ENCODE measurements around the gene TSPAN8. TPM values are rescaled to one million over a fixed set of nuclear protein-coding genes. Genes with fewer than 3 reads are reported as not detected.
A peak's percentile ranks its signal among the peaks of the same experiment; 100 is the strongest.

The TSPAN8 gene
- total RNA-seq (ENCODE audit: low replicate concordance): not detected in 2 replicates

DNA sequence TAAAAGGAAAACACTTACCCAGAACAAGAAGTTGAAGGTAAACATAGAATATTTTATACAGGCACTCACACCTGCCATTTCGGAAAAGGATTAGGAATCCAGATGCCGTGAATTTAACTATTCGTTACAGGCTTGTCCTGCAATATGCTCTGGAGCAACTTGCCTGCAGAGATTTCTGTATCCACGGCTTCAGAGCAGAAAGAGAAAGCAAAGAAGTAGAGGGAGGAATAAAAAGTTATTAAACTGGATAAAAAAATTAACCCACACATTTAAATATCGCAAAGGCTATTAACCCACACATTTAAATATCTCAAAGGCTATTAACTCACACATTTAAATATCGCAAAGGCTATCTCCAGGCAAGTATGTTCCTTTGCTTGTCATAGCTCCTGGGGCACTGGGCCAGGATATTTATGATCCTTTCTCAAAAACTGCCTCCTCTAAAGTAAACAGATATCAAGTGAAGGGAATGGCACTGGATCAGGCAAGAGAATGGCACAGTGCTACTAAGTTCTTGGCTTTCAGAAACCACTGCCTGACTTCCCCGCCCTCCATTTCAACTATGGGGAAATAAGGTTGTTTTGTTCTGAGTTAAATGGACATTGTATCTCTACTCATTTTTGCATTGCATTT is at the start of gene TSPAN8:
TSS of gene TSPAN8 (minus strand) at position 399 of the 633 bp plus-strand sequence. CDS start at position 78, 321 bp downstream.
- no peaks in the 10 kb centered on the region for H4K20me1 ChIP-seq (ENCODE audit: low read depth)
- TF ChIP-seq EZH2 (IDR thresholded peaks at IDR 0.05) (no peak), EZH2phosphoT487 (IDR thresholded peaks at IDR 0.05) (no peak), CTCF (IDR thresholded peaks at IDR 0.05) (no peak)
- H3K9me3 Mint-ChIP-seq: no peaks in the 10 kb centered on the region
- H3K4me3 ChIP-seq: no peak within 1 kb of the TSS
- no peaks in the 10 kb centered on the region for H3K4me1 Mint-ChIP-seq
- no peaks in the 10 kb centered on the region for H3K79me2 ChIP-seq (ENCODE audit: low read depth)
- no peak within 1 kb of the TSS for H3K4me3 Mint-ChIP-seq
- H3K4me1 ChIP-seq: peaks cover 8% of the 10 kb centered on the region
- DNase-seq (ENCODE audit: low spot score): no peak
- H2AFZ ChIP-seq (replicated peaks): peak within 1 kb of the TSS; percentile 15
- H3K4me2 ChIP-seq: no peak within 1 kb of the TSS
- no peak within 1 kb of the TSS for H3K27ac Mint-ChIP-seq
- H3K27ac ChIP-seq: no peak within 1 kb of the TSS
- H3K9me3 ChIP-seq (ENCODE audit: low read depth): no peaks in the 10 kb centered on the region
- H3K36me3 Mint-ChIP-seq: no peaks in the 10 kb centered on the region
- no peaks in the 10 kb centered on the region for H3F3A ChIP-seq (ENCODE audit: low read depth)
- H3K36me3 ChIP-seq: no peaks in the 10 kb centered on the region
- H3K9ac ChIP-seq: no peak within 1 kb of the TSS
- H3K27me3 Mint-ChIP-seq (ENCODE audit: insufficient read depth, low read depth): no peaks in the 10 kb centered on the region
- no peaks in the 10 kb centered on the region for H3K27me3 ChIP-seq

DNA sequence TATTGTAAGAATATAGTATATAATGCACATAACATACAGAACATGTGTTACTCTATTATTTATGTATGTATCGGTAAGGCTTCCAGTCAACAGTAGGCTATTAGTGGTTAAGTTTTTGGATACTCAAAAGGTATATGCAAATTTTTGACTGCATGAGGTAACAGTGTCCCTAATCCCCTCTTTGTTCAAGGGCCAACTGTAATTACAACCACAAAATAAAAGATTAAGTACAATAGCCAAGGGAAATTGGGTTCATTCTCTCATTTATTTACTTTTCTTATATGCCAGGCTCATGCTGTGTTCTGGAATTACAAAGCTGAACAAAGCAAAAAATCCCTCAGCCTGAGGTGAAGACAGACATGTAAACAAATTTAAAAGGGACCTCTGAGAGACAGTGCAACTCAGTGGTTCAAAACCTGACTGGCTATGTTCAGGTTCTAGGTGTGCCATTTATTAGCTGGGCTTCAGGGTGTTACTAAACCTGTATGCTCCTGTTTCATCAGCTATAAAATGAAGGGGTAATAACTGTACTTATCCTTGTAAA is 43.4 kb upstream of the TSPAN8 start:
- Histone ChIP-seq H3K27ac (no peak overlapping the region), H3K4me1 (peaks cover 35% of the 10 kb centered on the region), H3K9ac (no peak overlapping the region), H3K36me3 (no peaks in the 10 kb centered on the region), H3K27me3 (no peaks in the 10 kb centered on the region), H3K79me2 (ENCODE audit: low read depth) (no peaks in the 10 kb centered on the region), H4K20me1 (ENCODE audit: low read depth) (no peaks in the 10 kb centered on the region), H3K9me3 (ENCODE audit: low read depth) (peaks cover 16% of the 10 kb centered on the region), H3F3A (ENCODE audit: low read depth) (peaks cover 15% of the 10 kb centered on the region), H3K4me2 (peak overlapping the region; percentile 45), H2AFZ (replicated peaks) (no peak overlapping the region), H3K4me3 (no peak overlapping the region)
- no peak overlapping the region for H3K27ac Mint-ChIP-seq
- no peaks in the 10 kb centered on the region for H3K36me3 Mint-ChIP-seq
- no peak overlapping the region for H3K4me3 Mint-ChIP-seq
- peaks cover 3% of the 10 kb centered on the region for H3K4me1 Mint-ChIP-seq
- peaks cover 7% of the 10 kb centered on the region for H3K9me3 Mint-ChIP-seq
- H3K27me3 Mint-ChIP-seq (ENCODE audit: insufficient read depth, low read depth): no peaks in the 10 kb centered on the region
- TF ChIP-seq EZH2phosphoT487 (IDR thresholded peaks at IDR 0.05): peak; percentile 41
- no peak for TF ChIP-seq CTCF (IDR thresholded peaks at IDR 0.05)
- peak; percentile 56 for DNase-seq (ENCODE audit: low spot score)

DNA sequence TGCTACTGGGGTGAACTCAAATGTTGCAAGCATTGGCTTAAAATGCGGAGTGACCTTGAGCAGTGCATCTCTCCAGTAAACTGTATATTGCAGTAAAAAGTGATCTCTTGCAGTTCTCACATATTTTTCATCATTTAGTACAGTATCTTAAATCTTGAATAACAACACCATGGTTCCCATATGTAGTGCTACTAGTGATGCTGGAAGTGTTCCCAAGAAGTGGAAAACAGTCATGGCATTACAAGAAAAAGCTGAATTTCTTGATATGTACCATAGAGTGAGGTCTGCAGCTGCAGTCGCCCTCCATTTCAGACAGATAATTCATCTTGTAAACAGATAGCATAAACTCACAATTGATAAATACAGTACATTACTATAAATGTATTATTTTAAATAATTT is 42.9 kb upstream of the TSPAN8 start:
- DNase-seq (ENCODE audit: low spot score): no peak
- H3K27ac ChIP-seq: no peak overlapping the region
- H3K9ac ChIP-seq: no peak overlapping the region
- no peaks in the 10 kb centered on the region for H3K79me2 ChIP-seq (ENCODE audit: low read depth)
- no peak overlapping the region for H3K4me3 ChIP-seq
- no peak overlapping the region for H3K27ac Mint-ChIP-seq
- no peaks in the 10 kb centered on the region for H3K27me3 Mint-ChIP-seq (ENCODE audit: insufficient read depth, low read depth)
- peaks cover 16% of the 10 kb centered on the region for H3K9me3 ChIP-seq (ENCODE audit: low read depth)
- H2AFZ ChIP-seq (replicated peaks): no peak overlapping the region
- peaks cover 5% of the 10 kb centered on the region for H3K9me3 Mint-ChIP-seq
- no peaks in the 10 kb centered on the region for H4K20me1 ChIP-seq (ENCODE audit: low read depth)
- H3K27me3 ChIP-seq: no peaks in the 10 kb centered on the region
- H3F3A ChIP-seq (ENCODE audit: low read depth): peaks cover 15% of the 10 kb centered on the region
- H3K4me1 ChIP-seq: peaks cover 35% of the 10 kb centered on the region
- H3K4me1 Mint-ChIP-seq: peaks cover 3% of the 10 kb centered on the region
- no peaks in the 10 kb centered on the region for H3K36me3 Mint-ChIP-seq
- H3K36me3 ChIP-seq: no peaks in the 10 kb centered on the region
- TF ChIP-seq EZH2 (IDR thresholded peaks at IDR 0.05): no peak
- no peak for TF ChIP-seq CTCF (IDR thresholded peaks at IDR 0.05)
- TF ChIP-seq EZH2phosphoT487 (IDR thresholded peaks at IDR 0.05): no peak
- no peak overlapping the region for H3K4me3 Mint-ChIP-seq
- peak overlapping the region; percentile 45 for H3K4me2 ChIP-seq
